Lung (tissue), 12 donors: Measurements from ENCODE around the gene WDR43. TPM values are rescaled to one million over a fixed set of nuclear protein-coding genes. Genes with fewer than 3 reads are reported as not detected.
A peak's percentile ranks its signal among the peaks of the same experiment; 100 is the strongest.

Experiments used
- ATAC-seq: fragments of 200-7000 bp; cut with Tn5 transposase; one replicate; pipeline ENCODE4 v1.9.1; 2020; ENCODE audit warnings: moderate number of reproducible peaks; ENCODE audit not compliant: insufficient read depth, low FRiP score
- DNase-seq, 3 donors: peaks; one replicate each; pipeline ENCODE4 v3.0.0-alpha.2; 2013 to 2017
- H3K27ac ChIP-seq, 2 donors: one replicate each; pipeline ENCODE4 v1.5.1; 2013; ENCODE audit warnings: mild to moderate bottlenecking in 2 of 2, moderate library complexity in 2 of 2, control low read depth in 1 of 2, inconsistent platforms in 1 of 2, low read depth in 1 of 2, low read length in 1 of 2
- H3K27me3 ChIP-seq, 3 donors: one replicate each; pipeline ENCODE4 v1.5.1; 2013; ENCODE audit warnings: low read length in 2 of 3; ENCODE audit not compliant: control insufficient read depth in 3 of 3, insufficient read depth in 3 of 3
- H3K36me3 ChIP-seq, 4 donors: one replicate each; pipeline ENCODE4 v1.5.1; 2013; ENCODE audit warnings: low read length in 4 of 4, mild to moderate bottlenecking in 1 of 4, moderate library complexity in 1 of 4; ENCODE audit not compliant: control insufficient read depth in 4 of 4, insufficient read depth in 4 of 4
- H3K4me1 ChIP-seq, 5 donors: one replicate each; pipeline ENCODE4 v1.5.1; 2013; ENCODE audit warnings: low read length in 5 of 5, mild to moderate bottlenecking in 2 of 5, moderate library complexity in 1 of 5; ENCODE audit not compliant: control insufficient read depth in 5 of 5, insufficient read depth in 5 of 5
- H3K4me3 ChIP-seq: one replicate; pipeline ENCODE4 v1.5.1; 2013; ENCODE audit warnings: mild to moderate bottlenecking, control low read depth, moderate library complexity
- H3K9ac ChIP-seq, 2 donors: one replicate each; pipeline ENCODE4 v1.5.1; 2013; ENCODE audit warnings: low read length in 2 of 2, control low read depth in 1 of 2; ENCODE audit not compliant: insufficient read depth in 1 of 2
- H3K9me3 ChIP-seq, 4 donors: one replicate each; pipeline ENCODE4 v1.5.1; 2013; ENCODE audit warnings: low read length in 3 of 4, mild to moderate bottlenecking in 1 of 4, moderate library complexity in 1 of 4; ENCODE audit not compliant: control insufficient read depth in 4 of 4, insufficient read depth in 3 of 4
- WGBS, 2 donors: extraction: QIAGEN DNeasy Blood & Tissue Kit; methylation state at CpG; one replicate each; pipeline ENCODE4 v1.1.7; 2013; 5-methylcytosine and 5-hydroxymethylcytosine counted together
- polyA plus RNA-seq, 2 donors: library from polyadenylated mRNA; stranded (reverse); fragments of 200-250 nt; gene quantifications; one replicate each; pipeline ENCODE4 v1.2.1, GENCODE V29; 2013
- total RNA-seq, 2 donors: library from RNA; depleted of rRNA in 1 of 2; stranded (reverse); fragments of >200 nt in 1 of 2; gene quantifications; one replicate each; pipeline ENCODE4 v1.2.1, GENCODE V29; 2014 to 2021
- TF ChIP-seq, protein P1 (sequence below): IDR thresholded peaks from 2 replicates; pipeline ENCODE4 v1.5.1; 2012; ENCODE audit warnings: mild to moderate bottlenecking; ENCODE audit errors: control extremely low read depth, extremely low read depth
- donor health status: control.
- donor health status: control.
- donor health status: Bipolar disorder and iron deficiency.
- donor health status: healthy.
- donor health status: DM: yes; HTN: yes; CAD: no.

Gene WDR43
- total and polyA plus RNA-seq, 4 donors: 8.2 to 40.2 (median 28.1) TPM

DNA sequence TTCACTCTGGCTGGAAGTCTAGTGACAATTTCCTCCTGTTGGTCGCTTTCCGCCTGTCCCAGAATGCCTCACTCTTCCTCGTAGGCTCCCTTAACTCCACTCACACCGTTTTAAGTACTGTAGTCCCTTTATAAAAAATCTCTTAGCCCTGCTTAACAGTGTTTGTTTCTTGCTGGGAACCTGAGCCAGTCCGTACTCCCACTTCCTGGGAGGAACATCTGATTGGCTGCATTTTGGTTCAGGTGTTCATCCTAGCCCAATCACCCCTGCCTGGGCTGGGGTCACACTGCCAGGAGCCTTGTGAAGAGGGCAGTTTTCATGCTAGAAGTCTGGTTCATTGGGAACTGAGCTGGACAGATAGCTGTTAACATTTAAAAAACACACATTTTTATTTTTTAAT, 61.0 kb downstream of the WDR43 start:
- WGBS, 2 donors: 44 to 74% methylated on average over 5 of the region's 5 CpGs
- H3K36me3 ChIP-seq: no peaks in the 10 kb centered on the region

GRCh38 chr2:28956415-28956826, 62.0 kb downstream of the WDR43 start:
- DNase-seq (peak in 2 of 3 donors; percentile 13 to 37), ATAC-seq (no peak)
- H3K9me3 ChIP-seq: no peaks in the 10 kb centered on the region
- H3K27me3 ChIP-seq: no peaks in the 10 kb centered on the region
- H3K36me3 ChIP-seq: no peaks in the 10 kb centered on the region
- peaks cover 0 to 4% (median 0%) of the 10 kb centered on the region in 5 donors for H3K4me1 ChIP-seq
- H3K9ac ChIP-seq: no peak overlapping the region
- 16 to 24% methylated on average over 11 of the region's 11 CpGs for WGBS, 2 donors
- TF ChIP-seq, protein P1, sequence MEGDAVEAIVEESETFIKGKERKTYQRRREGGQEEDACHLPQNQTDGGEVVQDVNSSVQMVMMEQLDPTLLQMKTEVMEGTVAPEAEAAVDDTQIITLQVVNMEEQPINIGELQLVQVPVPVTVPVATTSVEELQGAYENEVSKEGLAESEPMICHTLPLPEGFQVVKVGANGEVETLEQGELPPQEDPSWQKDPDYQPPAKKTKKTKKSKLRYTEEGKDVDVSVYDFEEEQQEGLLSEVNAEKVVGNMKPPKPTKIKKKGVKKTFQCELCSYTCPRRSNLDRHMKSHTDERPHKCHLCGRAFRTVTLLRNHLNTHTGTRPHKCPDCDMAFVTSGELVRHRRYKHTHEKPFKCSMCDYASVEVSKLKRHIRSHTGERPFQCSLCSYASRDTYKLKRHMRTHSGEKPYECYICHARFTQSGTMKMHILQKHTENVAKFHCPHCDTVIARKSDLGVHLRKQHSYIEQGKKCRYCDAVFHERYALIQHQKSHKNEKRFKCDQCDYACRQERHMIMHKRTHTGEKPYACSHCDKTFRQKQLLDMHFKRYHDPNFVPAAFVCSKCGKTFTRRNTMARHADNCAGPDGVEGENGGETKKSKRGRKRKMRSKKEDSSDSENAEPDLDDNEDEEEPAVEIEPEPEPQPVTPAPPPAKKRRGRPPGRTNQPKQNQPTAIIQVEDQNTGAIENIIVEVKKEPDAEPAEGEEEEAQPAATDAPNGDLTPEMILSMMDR: no peak
- H3K4me3 ChIP-seq: no peak overlapping the region
- H3K27ac ChIP-seq: no peak overlapping the region

More for the DNA sequence above, 61.0 kb downstream of the WDR43 start:
- Histone ChIP-seq H3K9ac (no peak overlapping the region), H3K9me3 (no peaks in the 10 kb centered on the region), H3K27me3 (no peaks in the 10 kb centered on the region), H3K4me1 (peaks cover 0 to 4% (median 0%) of the 10 kb centered on the region in 5 donors), H3K27ac (no peak overlapping the region), H3K4me3 (no peak overlapping the region)
- DNase-seq: peak in 1 of 3 donors; percentile 25
- no peak for ATAC-seq
- TF ChIP-seq, protein P1: no peak

GRCh38 chr2:28956890-28957289, 62.4 kb downstream of the WDR43 start:
- 82 to 87% methylated on average over 15 of the region's 15 CpGs for WGBS, 2 donors

More at GRCh38 chr2:28956890-28957289, 62.4 kb downstream of the WDR43 start:
- Histone ChIP-seq H3K27ac (no peak overlapping the region), H3K4me3 (no peak overlapping the region), H3K4me1 (peaks cover 0 to 4% (median 0%) of the 10 kb centered on the region in 5 donors), H3K9ac (no peak overlapping the region), H3K36me3 (no peaks in the 10 kb centered on the region), H3K9me3 (no peaks in the 10 kb centered on the region), H3K27me3 (no peaks in the 10 kb centered on the region)
- DNase-seq: peak in 1 of 3 donors; percentile 22
- no peak for ATAC-seq
- TF ChIP-seq, protein P1: no peak
